ENCODE results near the gene RTN4IP1.

The RTN4IP1 gene

DNA sequence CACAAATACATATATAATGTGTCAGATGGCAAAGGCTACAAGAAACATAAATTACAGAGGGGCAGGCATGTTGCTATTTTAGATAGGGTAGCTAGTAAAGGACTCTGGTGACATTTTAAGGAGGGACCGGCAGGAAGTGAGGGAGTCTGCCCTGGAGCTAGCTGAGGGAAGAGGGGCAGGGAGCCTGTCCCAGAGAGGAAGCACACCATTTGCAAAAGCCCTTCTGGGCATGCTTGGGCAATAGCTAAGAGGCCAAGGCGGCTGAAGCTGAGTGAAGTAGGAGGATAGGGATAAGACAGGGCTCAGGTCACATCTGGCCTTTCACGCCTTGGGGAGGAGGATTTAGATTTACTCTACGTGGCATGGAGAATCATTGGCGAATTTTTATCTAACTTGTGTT is 96.2 kb downstream of the RTN4IP1 start:
- H3F3A ChIP-seq (ENCODE audit: low read depth), result no peaks in the 10 kb centered on the region
- H3K4me1 ChIP-seq (ENCODE audit: insufficient read depth, low read length, poor library complexity, severe bottlenecking), result peaks cover 33% of the 10 kb centered on the region
- H3K9me2 ChIP-seq (replicated peaks; ENCODE audit: low read depth, low read length), result no peaks in the 10 kb centered on the region
- H3K79me2 ChIP-seq (ENCODE audit: insufficient read depth, low read length), result no peaks in the 10 kb centered on the region
- peaks cover 21% of the 10 kb centered on the region for H3K36me3 ChIP-seq (ENCODE audit: insufficient read depth, low read length)
- no peak overlapping the region for H3K9ac ChIP-seq (ENCODE audit: low read depth, low read length, poor library complexity, severe bottlenecking)
- H3K9me3 ChIP-seq (ENCODE audit: insufficient read depth, low read depth, low read length), result no peaks in the 10 kb centered on the region
- TF ChIP-seq EZH2phosphoT487 (IDR thresholded peaks at IDR 0.05; ENCODE audit: borderline replicate concordance), result no peak
- TF ChIP-seq, protein P1, sequence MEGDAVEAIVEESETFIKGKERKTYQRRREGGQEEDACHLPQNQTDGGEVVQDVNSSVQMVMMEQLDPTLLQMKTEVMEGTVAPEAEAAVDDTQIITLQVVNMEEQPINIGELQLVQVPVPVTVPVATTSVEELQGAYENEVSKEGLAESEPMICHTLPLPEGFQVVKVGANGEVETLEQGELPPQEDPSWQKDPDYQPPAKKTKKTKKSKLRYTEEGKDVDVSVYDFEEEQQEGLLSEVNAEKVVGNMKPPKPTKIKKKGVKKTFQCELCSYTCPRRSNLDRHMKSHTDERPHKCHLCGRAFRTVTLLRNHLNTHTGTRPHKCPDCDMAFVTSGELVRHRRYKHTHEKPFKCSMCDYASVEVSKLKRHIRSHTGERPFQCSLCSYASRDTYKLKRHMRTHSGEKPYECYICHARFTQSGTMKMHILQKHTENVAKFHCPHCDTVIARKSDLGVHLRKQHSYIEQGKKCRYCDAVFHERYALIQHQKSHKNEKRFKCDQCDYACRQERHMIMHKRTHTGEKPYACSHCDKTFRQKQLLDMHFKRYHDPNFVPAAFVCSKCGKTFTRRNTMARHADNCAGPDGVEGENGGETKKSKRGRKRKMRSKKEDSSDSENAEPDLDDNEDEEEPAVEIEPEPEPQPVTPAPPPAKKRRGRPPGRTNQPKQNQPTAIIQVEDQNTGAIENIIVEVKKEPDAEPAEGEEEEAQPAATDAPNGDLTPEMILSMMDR (conservative IDR thresholded peaks at IDR 0.05; ENCODE audit: low read length), result no peak
- H4K20me1 ChIP-seq (ENCODE audit: insufficient read depth, low read length, poor library complexity, severe bottlenecking), result no peaks in the 10 kb centered on the region
- no peak overlapping the region for H2AFZ ChIP-seq (ENCODE audit: low read length)
- no peak overlapping the region for H3K4me3 ChIP-seq (ENCODE audit: low read length, poor library complexity, severe bottlenecking)
- H3K27me3 ChIP-seq (ENCODE audit: insufficient read depth, low read length, poor library complexity, severe bottlenecking), result no peaks in the 10 kb centered on the region
- H3K4me2 ChIP-seq (ENCODE audit: low read depth, low read length, poor library complexity, severe bottlenecking), result no peak overlapping the region

DNA sequence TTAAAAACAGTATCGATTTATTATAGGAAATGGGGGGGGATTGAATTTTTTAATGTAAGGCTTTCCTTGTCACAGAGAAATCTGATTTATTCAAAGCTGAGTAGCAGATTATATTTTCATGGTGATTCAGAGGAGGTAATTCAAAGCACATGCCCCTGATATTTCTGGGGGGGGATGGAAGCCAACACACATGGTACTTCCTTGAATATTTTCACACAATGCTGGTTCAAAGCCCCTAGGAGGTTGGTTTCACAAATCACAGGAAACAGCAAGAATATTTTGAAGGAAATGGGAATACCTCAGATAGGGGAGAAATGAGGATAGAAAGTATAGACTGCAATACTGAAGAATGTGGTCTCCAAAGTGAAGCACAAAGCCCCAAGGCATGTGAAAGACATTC is 98.8 kb downstream of the RTN4IP1 start:
- Histone ChIP-seq H4K20me1 (ENCODE audit: insufficient read depth, low read length, poor library complexity, severe bottlenecking) (peaks cover 7% of the 10 kb centered on the region), H3K36me3 (ENCODE audit: insufficient read depth, low read length) (peaks cover 35% of the 10 kb centered on the region), H2AFZ (ENCODE audit: low read length) (no peak overlapping the region), H3K4me1 (ENCODE audit: insufficient read depth, low read length, poor library complexity, severe bottlenecking) (peaks cover 32% of the 10 kb centered on the region), H3F3A (ENCODE audit: low read depth) (no peaks in the 10 kb centered on the region), H3K4me2 (ENCODE audit: low read depth, low read length, poor library complexity, severe bottlenecking) (no peak overlapping the region), H3K79me2 (ENCODE audit: insufficient read depth, low read length) (no peaks in the 10 kb centered on the region; the same call in 1 of the 2 replicates), H3K9me2 (replicated peaks; ENCODE audit: low read depth, low read length) (no peaks in the 10 kb centered on the region), H3K27me3 (ENCODE audit: insufficient read depth, low read length, poor library complexity, severe bottlenecking) (no peaks in the 10 kb centered on the region), H3K9ac (ENCODE audit: low read depth, low read length, poor library complexity, severe bottlenecking) (no peak overlapping the region), H3K4me3 (ENCODE audit: low read length, poor library complexity, severe bottlenecking) (no peak overlapping the region), H3K9me3 (ENCODE audit: insufficient read depth, low read depth, low read length) (no peaks in the 10 kb centered on the region)
- TF ChIP-seq EZH2phosphoT487 (IDR thresholded peaks at IDR 0.05; ENCODE audit: borderline replicate concordance), result no peak
- TF ChIP-seq, protein P1 (conservative IDR thresholded peaks at IDR 0.05; ENCODE audit: low read length), result no peak

DNA sequence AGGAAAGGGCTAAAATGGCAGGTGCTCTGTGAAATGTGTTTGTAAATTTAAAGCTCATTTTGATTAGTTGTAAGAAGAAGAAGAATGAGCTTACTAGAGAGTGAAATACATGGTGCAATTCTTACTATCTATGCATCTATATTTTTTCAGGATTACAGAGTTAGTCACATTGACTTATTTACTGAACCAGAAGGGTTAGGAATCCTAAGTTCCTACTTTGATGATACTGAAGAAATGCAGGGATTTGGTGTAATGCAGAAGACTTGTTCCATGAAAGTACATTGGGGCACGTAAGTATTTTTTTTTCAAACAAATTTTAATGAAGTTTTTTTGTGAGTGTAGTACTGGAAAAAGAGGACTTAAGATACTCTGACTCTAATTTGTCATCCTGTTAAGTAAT is 99.3 kb downstream of the RTN4IP1 start:
- H3K9me3 ChIP-seq (ENCODE audit: insufficient read depth, low read depth, low read length), result no peaks in the 10 kb centered on the region
- peaks cover 35% of the 10 kb centered on the region for H3K36me3 ChIP-seq (ENCODE audit: insufficient read depth, low read length)
- no peak overlapping the region for H3K4me3 ChIP-seq (ENCODE audit: low read length, poor library complexity, severe bottlenecking)
- H3K9me2 ChIP-seq (replicated peaks; ENCODE audit: low read depth, low read length), result no peaks in the 10 kb centered on the region
- H3K27me3 ChIP-seq (ENCODE audit: insufficient read depth, low read length, poor library complexity, severe bottlenecking), result no peaks in the 10 kb centered on the region
- no peaks in the 10 kb centered on the region for H3F3A ChIP-seq (ENCODE audit: low read depth)
- no peak overlapping the region for H2AFZ ChIP-seq (ENCODE audit: low read length)
- TF ChIP-seq EZH2phosphoT487 (IDR thresholded peaks at IDR 0.05; ENCODE audit: borderline replicate concordance), result no peak
- TF ChIP-seq, protein P1 (conservative IDR thresholded peaks at IDR 0.05; ENCODE audit: low read length), result no peak
- peaks cover 9% of the 10 kb centered on the region for H4K20me1 ChIP-seq (ENCODE audit: insufficient read depth, low read length, poor library complexity, severe bottlenecking)
- peaks cover 37% of the 10 kb centered on the region for H3K4me1 ChIP-seq (ENCODE audit: insufficient read depth, low read length, poor library complexity, severe bottlenecking)
- H3K4me2 ChIP-seq (ENCODE audit: low read depth, low read length, poor library complexity, severe bottlenecking), result no peak overlapping the region
- H3K79me2 ChIP-seq (ENCODE audit: insufficient read depth, low read length), result no peaks in the 10 kb centered on the region; the same call in 1 of the 2 replicates
- H3K9ac ChIP-seq (ENCODE audit: low read depth, low read length, poor library complexity, severe bottlenecking), result no peak overlapping the region
